HPDE6-E6E7 (cell line): ENCODE data around the gene REV3L.
"Not testable (repeated sequence)": the region's sequence is repeated elsewhere in the genome, so short reads cannot be mapped to it uniquely, and the experiment has no call there.

ENCODE experiments used
- DNase-seq: peaks from one replicate; pipeline ENCODE4 v3.0.0; 2011; ENCODE audit warnings: missing footprints; ENCODE audit errors: extremely low spot score

REV3L gene

DNA sequence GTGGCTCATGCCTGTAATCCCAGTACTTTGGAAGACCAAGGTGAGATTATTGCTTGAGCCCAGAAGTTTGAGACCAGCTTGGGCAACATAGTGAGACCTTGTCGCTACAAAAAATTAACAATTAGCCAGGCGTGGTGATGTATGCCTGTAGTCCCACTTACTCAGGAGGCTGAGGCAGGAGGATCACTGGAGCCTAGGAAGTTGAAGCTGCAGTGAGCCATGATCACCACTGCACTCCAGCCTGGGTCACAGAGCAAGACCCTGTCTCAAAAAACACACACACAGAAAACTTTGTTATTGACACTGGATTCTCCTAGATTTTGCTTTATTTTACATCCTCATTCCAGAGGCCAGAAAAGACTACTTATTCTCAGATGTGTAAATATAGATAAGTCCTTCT is 9.5 kb upstream of the REV3L start:
- DNase-seq: no peak

DNA sequence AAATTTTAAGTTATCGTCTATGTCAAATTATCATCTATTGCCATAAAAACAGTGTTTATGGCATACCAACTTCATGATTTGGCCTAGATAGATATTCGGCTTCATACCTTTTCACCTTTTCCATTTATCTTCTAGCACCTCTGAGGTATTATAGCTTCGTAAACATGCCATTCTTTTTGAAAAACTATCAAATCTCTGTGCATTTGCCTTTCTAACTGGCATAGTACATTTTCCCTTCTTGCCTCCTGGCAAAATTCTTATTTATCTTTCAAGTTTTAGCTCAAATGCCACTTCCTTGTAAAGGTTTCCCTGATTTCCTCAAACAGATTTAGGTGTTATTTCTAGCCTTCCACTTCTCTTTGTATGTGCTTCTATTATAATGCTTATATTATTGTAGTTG is 7.0 kb upstream of the REV3L start:
- DNase-seq: no peak

- DNase-seq: peak; percentile 22
These were observed 4.6 kb upstream of the REV3L start for GRCh38 chr6:111487661-111488060.

DNA sequence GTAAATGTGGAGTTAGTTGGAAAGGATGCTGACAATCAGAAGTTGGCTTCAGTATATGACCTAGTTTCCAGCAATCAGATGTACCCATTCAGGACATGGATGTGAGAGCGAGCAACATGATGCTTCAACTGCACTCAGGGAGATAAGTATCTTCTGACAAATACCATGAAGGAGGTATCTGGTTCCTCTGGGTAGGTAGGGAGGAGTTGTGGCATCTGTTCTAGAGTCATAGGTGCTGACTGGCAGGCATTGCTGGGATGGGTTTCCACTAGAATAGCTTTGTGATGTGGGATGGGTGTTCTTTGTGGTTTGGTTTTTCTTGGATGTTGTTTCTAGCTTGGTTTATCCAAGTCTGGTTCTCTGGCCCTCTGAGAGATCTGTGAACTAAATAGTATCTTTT is 3.9 kb upstream of the REV3L start:
- no peak for DNase-seq

DNA sequence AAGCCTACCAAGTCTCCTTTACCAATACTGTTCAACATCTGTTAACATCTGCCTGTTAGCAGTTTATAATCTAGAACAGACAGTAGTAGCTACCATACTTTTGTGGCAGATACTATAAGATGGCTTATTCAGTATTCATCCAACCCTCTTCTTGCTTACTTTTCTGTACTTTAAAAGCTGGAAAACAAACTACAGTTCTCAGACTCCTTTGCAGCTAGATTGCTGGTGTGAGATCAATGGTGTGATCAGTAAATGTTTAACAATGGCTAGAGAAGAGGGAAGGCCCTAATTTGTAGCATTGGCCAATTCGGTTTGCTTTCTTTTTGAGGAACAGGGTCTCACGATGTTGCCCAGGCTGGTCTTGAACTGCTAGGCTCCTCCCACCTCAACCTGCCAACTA is 3.5 kb upstream of the REV3L start:
- DNase-seq: no peak

GRCh38 chr6:111485342-111485741 is 2.3 kb upstream of the REV3L start:
- DNase-seq: no peak

GRCh38 chr6:111484633-111484930 is 1.6 kb upstream of the REV3L start:
- DNase-seq: no peak

DNA sequence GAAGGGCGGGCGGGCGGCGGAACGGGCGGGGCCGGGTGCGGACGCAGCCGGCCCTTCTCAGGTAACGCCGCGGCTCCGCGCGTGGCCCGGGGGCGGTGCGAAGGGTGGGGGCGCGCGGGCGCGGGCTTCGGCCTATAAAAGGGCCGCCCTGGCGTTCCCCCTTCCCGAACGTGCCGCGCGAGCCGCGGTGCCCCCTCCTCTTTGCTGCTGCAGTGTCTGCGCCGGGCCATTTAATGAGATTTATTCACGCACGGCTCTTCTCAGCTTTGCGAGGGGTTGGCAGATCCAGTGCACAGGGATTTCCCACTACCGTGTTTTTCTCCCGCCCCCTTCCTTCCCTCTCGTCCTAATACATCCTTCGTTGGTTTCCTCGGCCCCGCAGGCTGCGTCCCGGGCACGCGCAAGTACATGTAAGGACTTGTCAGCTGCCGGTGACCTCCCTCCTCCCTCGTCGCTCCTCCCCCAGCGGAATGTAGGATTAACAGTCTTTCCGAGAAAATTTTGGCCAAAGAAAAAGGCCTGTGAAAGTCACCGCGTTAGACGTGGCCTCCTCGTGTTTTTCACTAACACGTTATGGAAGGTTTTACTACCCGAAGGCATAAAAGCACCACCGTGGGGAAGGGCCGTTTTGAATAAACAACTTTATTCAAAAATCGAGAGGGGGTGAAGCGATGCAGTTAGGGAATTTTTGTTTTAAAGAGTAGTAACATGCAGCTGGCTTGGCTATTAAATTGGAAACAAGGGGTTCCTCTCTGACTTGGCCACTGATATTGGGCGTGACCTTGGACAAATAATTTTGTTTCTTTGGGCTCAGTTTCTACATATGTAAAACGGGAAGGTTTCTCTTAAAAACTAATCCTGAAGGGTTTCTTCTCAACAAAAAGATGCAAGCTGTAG is 966 bp upstream of the REV3L start:
- peak; percentile 78 for DNase-seq

- DNase-seq: peak; percentile 11
These were observed 645 bp downstream of the REV3L start for GRCh38 chr6:111482188-111482958.

DNA sequence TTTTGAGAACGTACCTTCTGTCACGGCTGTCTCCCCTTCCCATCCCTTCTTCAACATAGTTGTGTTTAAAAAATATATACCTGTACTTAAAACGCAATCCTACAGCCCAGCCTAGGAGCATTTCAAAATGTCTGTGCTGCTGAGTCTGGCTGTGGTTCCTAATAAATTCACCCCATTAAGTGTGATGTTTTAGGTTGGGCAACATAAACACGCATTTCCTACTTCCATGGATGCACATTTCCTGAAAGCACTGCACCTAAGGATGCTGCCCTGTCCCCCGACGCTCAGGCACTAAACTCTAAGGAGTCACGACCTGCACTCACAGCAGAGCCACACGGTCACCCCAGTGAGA is 1.2 kb downstream of the REV3L start:
- no peak for DNase-seq

- DNase-seq: no peak
These were observed 1.8 kb downstream of the REV3L start for GRCh38 chr6:111480988-111481822.

GRCh38 chr6:111478749-111479148 is 4.3 kb downstream of the REV3L start:
- DNase-seq: peak; percentile 12

GRCh38 chr6:111478064-111478476 is 4.9 kb downstream of the REV3L start:
- no peak for DNase-seq

DNA sequence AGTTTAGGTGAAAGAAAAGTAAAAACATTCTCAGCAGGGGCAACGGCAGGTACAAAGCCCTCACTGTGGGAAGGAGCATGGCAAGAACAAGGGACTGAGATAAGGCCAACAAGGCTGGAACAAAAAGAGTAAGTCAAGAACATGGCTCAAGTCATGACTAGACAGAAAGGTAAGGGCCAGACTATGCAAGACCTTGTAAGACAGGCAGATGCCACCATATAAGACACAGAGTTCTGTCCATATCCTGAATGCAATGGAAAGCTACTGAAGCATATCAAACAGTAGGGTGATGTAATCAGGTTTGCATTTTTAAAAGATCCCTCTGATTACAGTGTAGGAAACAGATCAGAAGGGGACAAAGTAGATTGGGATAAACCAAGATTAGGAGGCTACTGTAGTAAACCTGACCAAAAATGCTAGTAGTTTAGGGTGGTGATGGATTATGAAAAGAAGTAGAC is 5.5 kb downstream of the REV3L start:
- no peak for DNase-seq

GRCh38 chr6:111476061-111476460 is 7.0 kb downstream of the REV3L start:
- DNase-seq: not testable (repeated sequence)

- DNase-seq: no peak
These were observed 8.2 kb downstream of the REV3L start for GRCh38 chr6:111474771-111475170.

DNA sequence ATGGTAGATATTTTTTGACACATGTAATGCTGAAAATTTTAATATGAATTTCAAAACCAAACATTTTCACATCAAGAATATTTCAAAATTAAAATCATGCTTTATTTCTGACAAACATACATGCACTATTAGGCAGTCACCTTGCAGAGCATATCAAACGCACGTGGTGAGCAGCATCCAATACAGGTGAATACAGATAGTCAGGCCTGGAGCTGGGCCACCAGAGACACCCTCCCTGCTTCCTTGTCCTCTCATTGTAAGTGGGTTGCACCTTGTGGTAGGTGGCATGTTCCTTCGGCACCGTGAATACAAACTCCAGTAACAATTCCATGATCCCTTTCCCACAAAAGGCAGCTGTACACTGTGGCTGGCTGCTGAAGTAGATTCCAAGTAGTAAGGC is 8.9 kb downstream of the REV3L start:
- DNase-seq: no peak

DNA sequence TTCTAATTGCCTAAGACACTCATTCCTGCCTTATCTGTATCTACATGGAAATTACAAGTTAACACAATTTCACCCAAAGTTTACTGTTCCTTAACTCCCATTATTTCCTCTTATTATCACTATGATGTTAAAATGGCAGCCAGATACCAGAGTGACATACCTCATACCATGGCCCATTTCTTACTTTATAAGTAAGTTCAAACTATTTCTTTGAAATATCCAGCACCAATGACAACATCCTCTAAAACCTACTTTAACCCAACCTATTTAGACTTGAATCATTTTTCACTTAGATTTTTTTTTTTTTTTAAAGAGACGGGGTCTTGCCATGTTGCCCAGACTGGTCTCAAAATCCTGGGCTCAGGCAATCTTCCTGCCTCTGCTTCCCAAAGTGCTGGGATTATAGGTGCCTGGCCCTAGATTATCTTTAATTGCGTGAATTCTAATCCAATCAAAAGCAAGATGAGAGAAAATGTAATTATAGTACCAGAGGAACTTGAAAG is 10.0 kb downstream of the REV3L start:
- no peak for DNase-seq

GRCh38 chr6:111471958-111472357 is 11.1 kb downstream of the REV3L start:
- no peak for DNase-seq

GRCh38 chr6:111471533-111471932 is 11.5 kb downstream of the REV3L start:
- no peak for DNase-seq

DNA sequence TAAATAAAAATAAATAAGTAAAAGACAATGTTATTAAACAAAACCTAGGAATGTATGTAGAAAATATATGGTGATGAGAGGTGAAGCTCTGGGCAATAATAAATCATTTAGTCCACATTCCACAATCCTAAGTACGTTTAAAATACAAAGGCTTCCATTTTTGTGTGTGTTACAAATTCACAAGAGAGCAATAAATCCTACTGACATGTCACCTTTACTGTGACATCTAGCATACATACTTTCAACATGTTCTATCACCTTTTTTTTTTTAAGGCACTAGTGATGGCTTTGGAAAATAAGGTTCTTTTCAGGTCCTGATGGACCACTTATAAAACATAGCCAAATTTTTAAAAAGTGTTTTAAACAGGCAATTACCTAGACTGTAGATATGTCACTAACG is 12.0 kb downstream of the REV3L start:
- no peak for DNase-seq

GRCh38 chr6:111469543-111469942 is 13.5 kb downstream of the REV3L start:
- no peak for DNase-seq
